ENCODE results near the gene TMA7.
"Not testable (repeated sequence)": the region's sequence is repeated elsewhere in the genome, so short reads cannot be mapped to it uniquely, and the experiment has no call there.

TMA7 gene

DNA sequence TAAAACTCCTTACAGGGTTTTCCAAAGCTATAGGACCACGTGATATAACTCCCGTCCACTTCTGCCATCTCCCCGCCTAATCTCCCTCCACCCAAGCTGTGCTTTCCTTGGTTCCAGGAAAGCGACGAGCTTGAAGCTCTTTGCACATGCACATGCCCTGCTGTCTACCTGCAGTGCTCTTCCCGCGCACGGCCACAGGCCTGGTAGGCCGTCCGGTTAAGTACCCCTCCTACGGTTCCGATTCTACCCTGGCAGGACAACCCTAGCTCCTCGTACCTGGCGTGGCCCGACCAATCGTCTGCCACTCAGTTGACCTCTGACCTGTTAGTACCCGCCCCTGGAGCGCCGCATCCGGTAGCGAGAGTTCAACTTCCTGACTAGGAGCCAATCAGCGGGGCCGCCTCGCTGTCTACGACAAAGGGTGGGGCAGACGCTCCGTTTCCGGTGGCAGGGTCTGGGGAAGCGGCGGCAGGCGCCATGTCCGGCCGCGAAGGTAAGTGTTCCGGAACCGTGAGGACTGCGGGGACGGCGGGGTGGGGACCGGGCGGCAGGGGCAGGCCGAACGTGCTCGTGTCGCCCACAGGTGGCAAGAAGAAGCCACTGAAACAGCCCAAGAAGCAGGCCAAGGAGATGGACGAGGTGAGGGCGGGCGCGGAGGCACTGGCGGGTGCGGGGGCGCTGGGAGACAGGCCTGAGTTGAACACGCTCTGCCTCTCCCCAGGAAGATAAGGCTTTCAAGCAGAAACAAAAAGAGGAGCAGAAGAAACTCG lies at the start of gene TMA7, which contains the start of gene CCDC51:
Gene TMA7 (plus strand): TSS at position 438 of the 770 bp plus-strand sequence. CDS start 40 bp downstream, at position 478.
Gene CCDC51 (minus strand): TSS at position 300 of the 770 bp plus-strand sequence. CDS start 4,991 bp downstream, outside the sequence.
- DNase-seq, result peak; percentile 98

DNA sequence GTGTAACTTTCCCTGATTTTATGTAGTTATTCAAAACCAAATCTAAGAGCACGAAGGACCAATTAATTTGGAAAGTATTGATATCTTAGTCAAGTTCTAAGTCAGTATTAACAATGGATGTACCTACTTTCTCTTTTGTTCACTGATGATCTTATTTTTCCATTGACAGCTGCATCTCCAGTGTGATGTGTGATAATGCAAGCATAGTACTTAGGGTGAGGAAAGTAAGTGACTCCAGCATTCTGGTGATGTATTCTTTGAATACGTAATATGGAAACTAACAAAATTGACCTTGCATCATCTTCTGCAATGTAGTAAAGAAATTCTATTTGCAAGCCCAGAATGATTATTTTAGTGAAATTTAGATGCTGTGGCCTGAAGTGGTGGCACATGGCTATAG lies 45.7 kb upstream of the TMA7 start:
- no peak for DNase-seq

DNA sequence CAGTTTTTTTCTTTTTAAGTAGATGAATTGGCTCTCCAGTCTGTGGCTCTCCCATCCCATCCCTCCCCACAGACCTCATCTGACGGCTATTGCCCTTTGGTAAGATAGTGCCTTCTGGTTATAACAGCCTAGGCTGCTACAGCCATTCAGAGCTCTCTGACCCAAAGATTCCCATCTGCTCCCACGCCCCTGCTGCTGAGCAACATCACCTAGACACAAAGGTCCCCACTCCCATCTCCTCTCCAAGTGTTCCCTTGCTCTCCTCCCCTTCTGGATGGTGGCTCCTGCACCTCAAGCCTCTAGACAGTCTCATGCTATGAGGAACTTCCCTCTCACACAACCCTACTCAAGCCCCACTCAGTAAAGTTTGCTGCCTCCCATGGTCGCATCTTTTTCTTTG lies 44.3 kb upstream of the TMA7 start:
- DNase-seq, result no peak

DNA sequence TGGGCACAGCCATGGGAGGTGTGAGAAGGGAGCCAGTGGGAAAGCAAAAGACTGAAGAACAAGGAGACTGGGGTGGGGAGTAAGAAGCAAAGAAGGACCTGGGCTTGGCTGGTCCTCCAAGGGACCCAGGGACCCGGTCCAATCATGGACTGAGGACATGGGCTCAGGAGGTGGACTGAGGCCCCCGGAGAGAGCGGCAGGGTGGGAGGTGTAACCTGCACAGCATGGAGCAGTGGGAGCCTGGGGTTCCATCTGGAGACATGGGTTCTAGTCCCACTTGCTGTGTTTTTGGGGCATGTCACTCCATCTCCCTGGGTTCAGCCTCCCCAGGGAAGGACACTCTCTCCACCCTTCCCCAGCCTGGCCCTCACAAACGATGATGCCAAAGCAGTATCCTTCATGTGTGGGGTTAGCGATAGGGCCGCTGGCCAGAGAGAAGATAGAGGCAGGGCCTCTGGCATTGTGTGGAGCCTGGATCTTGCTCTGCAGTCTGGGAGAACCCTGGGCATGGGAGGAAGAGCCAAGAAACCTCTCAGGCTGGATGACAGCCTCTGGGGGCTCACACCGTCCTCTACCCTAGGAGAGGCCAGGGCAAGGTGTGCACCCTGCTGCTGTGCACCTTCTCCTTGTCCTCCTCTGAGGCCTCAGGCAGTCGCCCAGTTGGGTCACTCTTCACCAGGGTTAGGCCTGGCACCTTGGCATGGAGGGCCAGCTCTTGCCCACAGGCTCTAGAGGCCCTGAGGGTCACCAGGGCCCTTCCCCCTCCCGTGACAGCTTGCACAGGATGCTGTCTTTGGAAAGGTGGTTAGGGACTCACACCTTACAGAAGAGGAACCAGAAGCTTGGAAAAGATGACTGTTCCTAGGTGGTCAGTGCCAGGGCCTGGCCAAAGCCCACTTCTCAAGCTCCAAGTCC lies 42.0 kb upstream of the TMA7 start:
- DNase-seq, result no peak

DNA sequence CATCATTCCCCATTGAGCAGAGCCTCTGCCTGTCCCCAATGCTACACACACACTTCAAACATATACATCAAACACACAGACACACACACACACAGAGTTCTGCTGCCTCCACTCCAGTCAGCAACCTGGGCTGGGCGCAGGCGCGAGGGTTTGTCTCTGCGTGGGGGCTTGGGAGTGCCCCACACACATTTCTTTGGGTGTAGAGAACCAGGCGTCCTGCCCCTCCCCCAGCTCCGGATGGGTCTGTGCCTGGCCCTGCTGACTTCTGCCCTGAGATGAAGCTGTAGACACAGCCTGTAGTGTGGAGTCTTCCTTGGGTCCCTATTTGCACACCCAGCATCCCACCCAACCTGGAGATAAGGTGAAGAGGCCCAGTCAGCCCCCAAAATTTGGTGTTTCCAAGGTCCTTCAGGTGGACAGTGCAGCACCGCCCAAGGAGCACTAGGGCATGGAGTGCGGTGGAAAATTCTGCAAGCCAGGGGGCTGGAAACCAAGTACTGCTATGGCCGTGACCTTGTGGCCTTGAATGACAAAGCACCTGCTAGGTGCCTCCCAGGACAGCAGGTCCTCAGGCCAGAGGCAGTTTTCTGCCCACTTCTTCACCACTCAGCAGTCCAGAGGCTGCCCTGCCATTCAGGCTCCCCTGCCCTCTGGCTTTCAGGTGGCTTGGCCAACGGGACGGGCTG lies 41.2 kb upstream of the TMA7 start:
- DNase-seq, result no peak

DNA sequence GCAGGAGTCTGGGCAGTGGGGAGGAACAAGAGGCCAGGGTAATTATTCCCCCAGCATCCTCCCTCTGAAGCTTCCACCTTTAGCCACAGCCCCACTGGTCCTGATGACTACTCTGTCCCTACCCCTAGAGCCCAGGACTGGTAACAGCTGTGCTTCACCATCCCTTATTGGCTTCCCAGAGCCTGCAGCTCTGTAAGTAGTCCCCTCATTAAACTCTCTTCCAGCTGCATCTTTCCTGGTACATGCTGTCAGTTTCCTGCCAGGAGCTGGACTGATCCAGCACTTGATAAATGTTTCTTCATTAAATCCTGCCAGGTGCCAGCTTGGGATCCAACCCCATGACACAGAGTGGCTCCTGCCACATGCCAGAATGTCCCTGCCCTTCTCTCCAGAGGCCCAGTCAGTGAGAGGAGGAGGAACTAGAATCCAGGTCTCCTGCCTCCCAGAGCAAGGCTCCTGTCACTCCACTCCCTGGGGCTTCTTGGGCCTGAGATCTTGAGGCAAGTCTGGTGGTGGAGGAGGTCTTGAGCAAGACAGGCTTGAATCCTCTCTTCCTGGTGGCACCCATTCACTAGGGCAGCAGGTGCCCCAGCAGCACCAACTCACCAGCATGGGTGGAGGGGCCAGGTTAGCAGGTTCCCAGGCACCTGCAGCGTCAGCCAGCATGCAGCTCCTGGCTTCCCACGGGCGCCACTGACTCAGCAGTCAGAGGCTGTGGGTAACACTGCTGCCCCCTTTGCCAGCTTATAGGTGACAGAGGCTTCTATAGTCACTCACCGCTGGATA lies 40.5 kb upstream of the TMA7 start:
- no peak for DNase-seq

DNA sequence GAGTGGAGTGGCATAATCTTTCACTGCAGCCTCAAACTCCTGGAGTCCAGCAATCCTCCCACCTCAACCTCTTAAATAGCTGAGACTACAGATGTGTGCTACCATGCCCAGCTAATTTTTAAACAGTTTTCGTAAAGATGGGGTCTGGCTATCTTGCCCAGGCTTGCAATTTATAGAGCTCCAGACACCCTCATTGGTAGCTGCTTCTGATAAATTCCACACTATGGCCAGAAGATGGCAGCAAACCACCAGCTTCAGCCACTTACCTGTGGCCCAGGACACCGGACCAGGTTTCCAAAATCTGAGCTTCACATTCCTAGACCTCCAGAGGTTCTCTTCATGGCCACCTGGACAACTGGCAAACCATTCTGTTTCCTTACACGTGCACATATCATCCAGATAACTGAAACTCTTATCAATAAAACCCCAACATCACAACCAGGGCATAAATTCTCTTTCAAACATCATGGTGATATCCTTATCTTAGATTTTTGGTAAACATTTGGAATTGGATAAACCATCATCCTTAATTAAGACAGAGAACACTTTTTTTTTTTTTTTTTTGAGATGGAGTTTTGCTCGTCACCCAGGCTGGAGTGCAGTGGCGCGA lies 39.1 kb upstream of the TMA7 start:
- DNase-seq, result peak; percentile 85

DNA sequence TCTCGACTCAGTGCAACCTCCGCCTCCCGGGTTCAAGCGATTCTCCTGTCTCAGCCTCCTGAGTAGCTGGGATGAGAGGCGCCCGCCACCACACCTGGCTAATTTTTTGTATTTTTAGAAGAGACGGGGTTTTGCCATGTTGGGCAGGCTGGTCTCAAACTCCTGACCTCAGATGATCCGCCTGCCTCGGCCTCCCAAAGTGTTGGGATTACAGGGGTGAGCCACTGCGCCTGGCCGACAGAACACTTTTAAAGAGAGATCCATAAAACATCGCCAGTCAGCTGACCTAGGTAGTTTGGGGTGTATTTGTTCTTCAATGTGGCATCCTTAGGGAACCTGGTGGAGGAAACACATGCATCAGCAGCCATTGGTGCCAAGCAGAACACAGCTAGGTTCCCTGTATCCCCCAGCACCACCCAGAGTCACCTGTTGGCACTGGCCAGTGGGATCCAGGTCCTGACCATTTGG lies 38.6 kb upstream of the TMA7 start:
- DNase-seq, result not testable (repeated sequence)

DNA sequence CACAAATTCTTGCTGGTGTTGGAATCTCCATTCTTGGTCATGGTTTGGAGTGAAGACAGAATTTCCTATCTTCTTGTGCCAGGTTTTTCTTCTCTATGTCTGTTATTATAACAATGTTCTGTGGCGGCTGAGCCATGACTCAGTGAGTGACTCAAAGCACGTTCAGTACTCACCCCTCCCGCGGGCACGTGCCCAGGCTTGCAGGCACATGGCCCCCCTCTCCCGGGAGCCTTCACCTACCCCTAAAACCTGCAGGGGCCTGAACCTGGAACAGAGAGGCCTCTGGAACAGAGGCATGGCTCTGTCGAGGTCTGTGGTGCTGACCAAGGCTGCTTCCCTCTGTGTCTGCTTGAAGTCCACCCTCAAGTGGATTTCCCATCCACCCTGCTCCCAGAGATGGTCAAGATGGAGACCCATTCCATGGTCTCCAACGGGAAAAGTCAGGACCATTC lies 37.8 kb upstream of the TMA7 start:
- DNase-seq, result no peak

DNA sequence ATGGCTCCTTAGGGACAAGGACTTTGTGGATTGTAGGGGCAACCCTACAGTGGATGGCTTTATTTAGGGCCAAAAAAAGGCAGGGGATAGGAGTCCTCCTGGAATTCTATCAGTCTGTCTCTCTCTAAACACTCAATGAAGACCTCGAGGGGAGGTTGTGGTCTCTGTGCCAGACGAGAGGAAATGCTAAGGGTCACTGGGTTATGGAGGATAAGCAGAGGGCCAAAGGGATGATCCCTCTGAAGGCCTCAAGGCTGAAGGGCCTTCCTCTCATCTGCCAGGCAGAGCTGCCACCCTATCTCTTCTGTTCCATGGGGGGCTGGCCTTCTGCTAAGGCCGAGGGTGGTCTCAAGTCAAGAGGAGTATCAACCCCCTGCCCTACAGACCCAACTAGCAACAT lies 37.1 kb upstream of the TMA7 start:
- DNase-seq, result no peak

DNA sequence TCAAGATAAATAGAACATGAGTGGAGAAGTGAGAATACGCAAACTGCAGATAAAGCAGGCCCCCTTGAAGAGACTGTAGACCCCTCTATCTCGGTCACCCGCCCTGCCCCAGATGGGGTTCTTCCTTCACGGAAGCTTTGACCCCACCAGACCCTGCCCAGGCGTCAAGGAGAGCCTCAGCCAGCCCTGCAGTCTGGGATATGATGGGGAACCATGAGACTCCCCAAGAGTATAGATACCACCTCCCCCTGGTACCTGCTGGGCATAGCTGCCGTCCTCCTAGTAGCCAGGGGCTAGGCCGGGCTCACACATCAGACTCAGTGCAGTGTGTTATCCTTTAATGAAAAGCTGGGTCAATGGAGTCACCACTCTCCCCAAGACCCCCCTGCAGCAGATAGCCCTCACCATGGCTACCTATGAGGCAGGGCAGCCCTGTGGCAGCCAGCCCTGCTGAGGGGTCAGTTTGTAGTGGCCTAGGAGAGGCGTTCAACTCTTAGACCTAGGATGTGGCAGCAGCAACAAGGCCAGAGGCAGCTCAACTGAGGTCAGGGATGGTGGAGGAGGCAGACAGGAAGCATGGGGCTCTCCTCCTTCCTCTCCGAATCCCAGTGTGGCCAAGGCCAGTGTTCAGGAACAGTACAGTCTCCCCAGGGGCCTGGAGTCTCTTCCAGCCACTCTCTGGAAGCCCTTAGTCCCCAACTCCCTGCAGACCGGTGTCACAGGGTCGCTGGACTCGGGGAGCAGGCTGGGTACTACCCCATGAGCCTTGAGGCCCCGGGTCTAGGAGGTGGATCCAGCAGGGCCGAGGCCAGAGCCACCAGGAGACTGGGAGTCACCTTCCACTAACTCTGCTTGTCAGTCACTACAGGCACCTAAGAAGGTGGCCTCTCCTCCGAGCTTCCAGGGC lies 36.3 kb upstream of the TMA7 start:
- no peak for DNase-seq

DNA sequence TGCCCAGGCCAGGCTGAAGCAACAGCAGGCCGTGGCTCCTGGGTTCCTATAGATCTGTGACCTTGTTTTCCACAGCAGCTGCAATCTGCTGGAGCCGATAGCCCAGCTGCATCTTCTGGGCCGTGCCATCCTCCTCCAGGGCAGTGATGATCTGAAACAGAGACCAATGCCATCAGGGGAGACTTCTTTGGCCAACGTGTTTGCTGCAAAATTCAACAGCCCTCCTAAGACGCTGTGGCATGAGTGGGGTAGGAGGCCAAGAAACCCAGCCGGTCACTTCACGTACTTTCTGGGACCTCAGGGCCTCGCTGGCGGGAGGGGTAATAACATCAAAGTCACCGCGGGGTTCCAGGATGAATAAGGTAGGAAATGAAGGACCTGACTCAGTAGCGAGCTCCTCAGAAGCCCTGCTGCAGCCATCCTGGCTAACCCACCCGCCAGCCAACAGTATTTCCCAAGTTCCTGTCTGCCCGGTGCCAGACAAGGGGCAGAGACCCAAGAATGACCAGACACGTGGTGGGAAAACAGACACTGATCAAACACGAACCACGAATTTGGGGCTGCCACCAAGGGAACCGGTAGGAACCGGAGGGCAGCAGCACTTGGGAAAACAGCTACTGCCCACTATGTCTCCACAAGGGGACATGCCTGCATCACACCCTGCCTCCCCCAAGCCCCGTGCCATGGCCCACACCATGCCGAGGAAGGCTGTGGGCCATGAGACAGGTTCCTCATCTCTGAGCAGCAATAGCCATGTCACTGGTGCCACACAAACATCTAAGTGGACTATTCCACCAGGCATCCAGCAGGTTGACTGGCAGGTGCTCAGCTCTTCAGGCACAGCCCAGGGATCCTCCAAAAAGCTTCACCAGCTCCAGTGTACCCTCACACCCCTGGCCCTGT lies 35.4 kb upstream of the TMA7 start:
- DNase-seq, result no peak

DNA sequence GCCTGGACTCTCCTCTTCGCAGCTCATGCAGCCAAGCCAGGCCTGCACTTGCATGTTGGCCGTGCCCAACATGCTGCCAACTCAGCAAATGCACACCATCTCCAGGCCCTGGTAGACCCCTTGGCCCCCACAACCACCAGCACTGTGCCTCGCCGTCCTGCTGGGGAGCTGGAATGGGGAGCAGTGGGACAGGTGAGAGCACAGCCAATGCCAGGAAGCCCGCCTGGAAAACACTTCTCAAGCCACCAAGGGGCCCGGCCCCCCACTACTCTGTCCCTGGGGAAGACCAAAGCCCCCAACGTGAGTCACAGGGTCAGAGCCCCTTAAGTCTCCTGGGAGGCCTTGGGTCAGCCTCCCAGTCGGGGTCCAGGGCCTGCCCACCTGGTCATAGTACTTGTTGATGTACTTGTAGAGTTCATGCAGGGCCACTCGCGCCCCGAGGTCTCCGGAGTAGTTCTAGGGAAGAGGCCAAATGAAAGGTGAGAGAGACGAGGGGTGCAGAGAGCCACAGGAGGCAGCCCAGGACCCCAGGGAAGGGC lies 34.6 kb upstream of the TMA7 start:
- no peak for DNase-seq

DNA sequence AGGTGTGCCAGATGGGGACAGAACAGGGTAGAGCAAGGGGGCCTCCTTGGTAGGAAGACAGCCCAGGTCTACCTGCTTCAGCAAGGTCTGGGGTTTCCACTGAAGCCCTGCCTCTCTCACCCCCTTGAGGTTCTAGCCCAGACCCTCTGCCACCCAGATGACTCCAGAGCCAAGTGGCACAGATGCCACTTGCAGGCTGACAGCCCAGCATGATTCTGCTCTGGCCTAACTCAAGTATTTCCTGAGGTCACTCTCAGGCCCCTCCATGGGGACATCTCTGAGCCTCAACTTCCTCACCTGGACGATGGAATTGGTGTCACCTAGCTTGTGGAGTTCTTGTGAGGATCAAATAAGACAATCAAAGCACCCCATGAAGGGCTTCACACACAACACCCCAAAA lies 34.1 kb upstream of the TMA7 start:
- no peak for DNase-seq

DNA sequence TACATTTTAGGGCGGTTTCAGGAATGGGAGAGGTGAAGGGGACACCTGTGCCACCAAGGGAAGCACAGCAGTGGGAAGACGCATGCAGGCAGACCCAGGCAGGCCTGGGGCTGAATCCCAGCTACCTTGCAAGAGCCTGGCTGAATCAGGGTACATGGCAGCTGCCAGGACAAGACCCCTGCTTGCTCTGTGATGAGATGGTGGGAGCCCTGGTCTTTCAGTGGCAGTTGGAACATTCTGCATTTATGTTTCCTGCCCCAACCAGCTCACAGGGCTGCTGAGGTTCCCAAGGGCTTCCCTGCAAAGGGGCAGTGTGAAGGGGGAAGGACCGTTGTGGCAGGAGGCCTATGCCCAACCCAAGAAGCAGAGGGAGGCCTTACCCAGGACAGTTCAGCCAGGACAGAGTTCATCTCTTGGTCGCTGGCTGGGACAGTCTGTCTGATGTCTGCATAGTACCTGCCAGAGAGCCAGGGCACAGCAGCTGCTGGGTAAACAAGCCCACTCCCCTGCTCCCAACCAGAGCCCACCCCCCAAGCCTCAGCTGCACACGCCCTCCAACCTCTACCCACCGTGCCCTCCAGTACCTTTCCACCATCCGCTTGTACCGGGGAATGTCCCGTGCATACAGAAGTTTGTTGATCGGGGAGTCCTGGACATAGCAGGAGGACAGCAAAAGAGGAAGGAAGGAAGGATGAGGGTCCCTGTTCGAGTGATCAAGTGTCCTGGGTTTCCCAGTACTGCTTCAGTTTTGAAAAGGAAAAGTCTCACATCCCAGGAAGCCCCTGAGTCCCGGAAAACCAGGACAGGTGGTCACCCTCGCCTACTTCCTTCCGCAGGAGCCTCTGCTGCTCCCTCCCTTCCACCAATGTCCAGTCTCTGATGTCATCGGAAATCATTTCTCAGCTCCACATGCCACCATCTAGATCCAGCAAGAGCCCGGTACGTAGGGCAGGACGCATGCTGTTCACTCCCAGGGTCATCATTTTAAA lies 33.3 kb upstream of the TMA7 start:
- no peak for DNase-seq

DNA sequence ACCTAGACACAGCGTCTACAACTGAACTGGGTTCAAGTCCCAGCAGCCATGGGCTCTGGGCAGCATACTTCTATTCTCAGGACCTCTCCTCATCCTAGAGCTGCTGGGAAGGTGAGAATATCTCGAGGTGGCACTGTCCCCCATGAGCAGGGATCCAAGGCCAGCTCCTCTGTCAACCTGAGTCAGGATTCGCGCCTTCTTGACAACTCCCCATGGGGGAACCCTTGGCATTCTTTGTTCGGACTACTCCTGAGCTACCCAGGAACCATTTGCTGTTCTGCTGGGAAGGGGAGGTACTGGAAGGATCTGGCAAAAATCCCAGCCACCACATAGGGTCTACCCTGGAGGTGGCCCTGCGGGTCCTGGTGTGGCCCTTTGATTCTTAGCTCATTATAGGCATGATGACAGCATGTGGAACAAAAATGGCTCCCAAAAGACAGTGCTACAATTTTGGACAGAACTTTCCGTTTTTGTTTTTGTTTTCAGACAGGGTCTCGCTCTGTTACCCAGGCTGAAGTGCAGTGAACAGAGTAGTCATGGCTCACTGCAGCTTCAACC lies 32.4 kb upstream of the TMA7 start:
- DNase-seq, result no peak

DNA sequence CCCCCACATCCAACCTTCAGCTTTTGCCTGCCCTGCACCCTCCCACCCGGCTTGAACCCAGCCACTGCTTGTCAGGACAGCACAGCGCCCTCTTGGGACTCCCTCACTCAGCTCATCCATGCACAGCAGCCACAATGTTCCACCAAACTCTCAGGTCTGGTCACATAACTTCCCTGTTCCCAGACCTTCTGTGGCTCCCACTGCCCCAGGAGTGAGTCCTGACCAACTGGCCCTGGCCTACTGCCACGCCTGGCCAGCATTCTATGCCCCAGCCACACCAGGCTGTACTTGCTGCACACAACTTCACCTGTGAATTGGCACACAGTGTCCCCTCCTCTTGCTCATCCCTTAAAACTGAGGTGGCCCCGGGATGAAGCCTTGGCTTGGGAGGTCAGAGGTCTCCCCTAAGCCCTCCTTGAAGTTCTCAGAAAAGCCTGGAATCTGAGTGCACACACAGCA lies 31.2 kb upstream of the TMA7 start:
- DNase-seq, result no peak
